H9 (cell line): ENCODE results near the gene CHRDL1. TPM values are rescaled to one million over a fixed set of nuclear protein-coding genes. Genes with fewer than 3 reads are reported as not detected.

ENCODE experiments used
- DNase-seq: peaks from one replicate; pipeline ENCODE4 v3.0.0-alpha.2; 2017
- H2AFZ ChIP-seq: one replicate; pipeline ENCODE4 v1.6.1; 2013; ENCODE audit warnings: mild to moderate bottlenecking, low read length, control low read depth, moderate library complexity
- H2AK5ac ChIP-seq: 2 replicates; pipeline ENCODE4 v1.6.1; 2013; ENCODE audit warnings: low read length, control low read depth, mixed read lengths; ENCODE audit not compliant: insufficient read length
- H2BK120ac ChIP-seq: one replicate; pipeline ENCODE4 v1.6.1; 2013; ENCODE audit warnings: low read depth, mild to moderate bottlenecking, low read length, control low read depth, inconsistent platforms; ENCODE audit not compliant: poor library complexity, severe bottlenecking
- H2BK12ac ChIP-seq: 2 replicates; pipeline ENCODE4 v1.6.1; 2013; ENCODE audit warnings: low read length, control low read depth, mixed read lengths, low read depth; ENCODE audit not compliant: insufficient read length
- H2BK15ac ChIP-seq: 2 replicates; pipeline ENCODE4 v1.6.1; 2013; ENCODE audit warnings: low read depth, low read length, control low read depth
- H2BK20ac ChIP-seq: one replicate; pipeline ENCODE4 v1.6.1; 2013; ENCODE audit warnings: low read depth, mild to moderate bottlenecking, low read length, control low read depth, inconsistent platforms; ENCODE audit not compliant: poor library complexity, severe bottlenecking
- H2BK5ac ChIP-seq: 2 replicates; pipeline ENCODE4 v1.6.1; 2013; ENCODE audit warnings: low read length, control low read depth, mixed read lengths; ENCODE audit not compliant: insufficient read length
- H3K14ac ChIP-seq: 2 replicates; pipeline ENCODE4 v1.6.1; 2013; ENCODE audit warnings: low read length, control low read depth; ENCODE audit not compliant: insufficient read depth
- H3K18ac ChIP-seq: 2 replicates; pipeline ENCODE4 v1.6.1; 2013; ENCODE audit warnings: low read depth, mild to moderate bottlenecking, mixed read lengths, low read length, control low read depth; ENCODE audit not compliant: insufficient read length
- H3K23ac ChIP-seq: 2 replicates; pipeline ENCODE4 v1.6.1; 2013; ENCODE audit warnings: low read length, control low read depth, mixed read lengths, low read depth; ENCODE audit not compliant: insufficient read length
- H3K23me2 ChIP-seq: 2 replicates; pipeline ENCODE4 v1.6.1; 2013; ENCODE audit warnings: low read depth, mild to moderate bottlenecking, mixed read lengths, low read length, control low read depth; ENCODE audit not compliant: insufficient read length, poor library complexity, severe bottlenecking
- H3K27ac ChIP-seq: 2 replicates; pipeline ENCODE4 v1.5.1; 2013; ENCODE audit warnings: low read length, control low read depth, mixed read lengths, low read depth; ENCODE audit not compliant: insufficient read length
- H3K27me3 ChIP-seq: 2 replicates; pipeline ENCODE4 v1.6.1; 2013; ENCODE audit warnings: low read length, control low read depth, inconsistent platforms; ENCODE audit not compliant: insufficient read depth
- H3K4ac ChIP-seq: 2 replicates; pipeline ENCODE4 v1.6.1; 2013; ENCODE audit warnings: low read depth, mild to moderate bottlenecking, control low read depth, inconsistent platforms, low read length, moderate library complexity
- H3K4me1 ChIP-seq: 2 replicates; pipeline ENCODE4 v1.6.1; 2013; ENCODE audit warnings: low read length, control low read depth, inconsistent platforms; ENCODE audit not compliant: insufficient read depth
- H3K4me2 ChIP-seq: 2 replicates; pipeline ENCODE4 v1.6.1; 2013; ENCODE audit warnings: low read length, control low read depth, mixed read lengths; ENCODE audit not compliant: insufficient read length, insufficient read depth
- H3K56ac ChIP-seq: 2 replicates; pipeline ENCODE4 v1.6.1; 2013; ENCODE audit warnings: low read depth, mild to moderate bottlenecking, mixed read lengths, low read length, control low read depth; ENCODE audit not compliant: insufficient read length
- H3K79me1 ChIP-seq: 2 replicates; pipeline ENCODE4 v1.6.1; 2013; ENCODE audit warnings: low read depth, mild to moderate bottlenecking, moderate library complexity, low read length, control low read depth, inconsistent platforms; ENCODE audit not compliant: insufficient read depth, poor library complexity, severe bottlenecking
- H3K79me2 ChIP-seq: 2 replicates; pipeline ENCODE4 v1.6.1; 2013; ENCODE audit warnings: low read length, control low read depth, inconsistent platforms; ENCODE audit not compliant: insufficient read depth
- H3K9ac ChIP-seq: 2 replicates; pipeline ENCODE4 v1.6.1; 2013; ENCODE audit warnings: low read length, control low read depth, mixed read lengths; ENCODE audit not compliant: insufficient read length; ENCODE audit errors: extremely low read depth
- H3K9me3 ChIP-seq: one replicate; pipeline ENCODE4 v1.6.1; 2013; ENCODE audit warnings: low read depth, low read length, inconsistent platforms; ENCODE audit not compliant: control insufficient read depth
- H3T11ph ChIP-seq: one replicate; pipeline ENCODE4 v1.6.1; 2013; ENCODE audit warnings: mild to moderate bottlenecking, low read length, control low read depth, inconsistent platforms
- H4K20me1 ChIP-seq: one replicate; pipeline ENCODE4 v1.6.1; 2013; ENCODE audit not compliant: control insufficient read depth, insufficient read length, insufficient read depth
- H4K5ac ChIP-seq: 2 replicates; pipeline ENCODE4 v1.6.1; 2013; ENCODE audit warnings: low read depth, mild to moderate bottlenecking, mixed read lengths, low read length, control low read depth; ENCODE audit not compliant: insufficient read length
- H4K8ac ChIP-seq: replicated peaks from 2 replicates; pipeline ENCODE4 v1.6.1; 2013; ENCODE audit warnings: low read length, control low read depth, mixed read lengths, low read depth; ENCODE audit not compliant: insufficient read length
- H4K91ac ChIP-seq: 2 replicates; pipeline ENCODE4 v1.6.1; 2013; ENCODE audit warnings: low read depth, mild to moderate bottlenecking, moderate library complexity, mixed read lengths, low read length, control low read depth; ENCODE audit not compliant: insufficient read length
- H3K27ac Mint-ChIP-seq, 3 experiments: 2 replicates in 2 of 3; 3 replicates in 1 of 3; pipeline ENCODE4 v1.8.0; 2020 to 2021; ENCODE audit warnings: mixed read lengths in 3 of 3, mild to moderate bottlenecking in 1 of 3, moderate library complexity in 1 of 3
- H3K27me3 Mint-ChIP-seq: 2 replicates; pipeline ENCODE4 v1.8.0; 2021; ENCODE audit warnings: low read depth, mild to moderate bottlenecking, moderate library complexity, mixed read lengths
- H3K36me3 Mint-ChIP-seq, 3 experiments: 2 replicates in 2 of 3; 3 replicates in 1 of 3; pipeline ENCODE4 v1.8.0; 2020 to 2021; ENCODE audit warnings: low read depth in 3 of 3, mixed read lengths in 3 of 3; ENCODE audit not compliant: insufficient read depth in 1 of 3
- H3K4me1 Mint-ChIP-seq, 2 experiments: 2 replicates each; pipeline ENCODE4 v1.8.0; 2020; ENCODE audit warnings: mixed read lengths in 2 of 2
- H3K4me3 Mint-ChIP-seq, 2 experiments: 2 replicates in 1 of 2; 3 replicates in 1 of 2; pipeline ENCODE4 v1.8.0; 2020 to 2021; ENCODE audit warnings: mild to moderate bottlenecking in 2 of 2, mixed read lengths in 2 of 2, moderate library complexity in 1 of 2
- H3K9me3 Mint-ChIP-seq, 2 experiments: 2 replicates in 1 of 2; 3 replicates in 1 of 2; pipeline ENCODE4 v1.8.0; 2020; ENCODE audit warnings: mild to moderate bottlenecking in 2 of 2, mixed read lengths in 2 of 2, moderate library complexity in 1 of 2
- WGBS: extraction: QIAGEN DNeasy Blood & Tissue Kit; methylation state at CpG from one replicate; pipeline ENCODE4 v1.1.7; 2013; ENCODE audit warnings: missing lambda C conversion rate, low lambda C conversion rate, mixed read lengths; ENCODE audit not compliant: insufficient read length; ENCODE audit errors: extremely low coverage; 5-methylcytosine and 5-hydroxymethylcytosine counted together
- total RNA-seq: library from RNA; stranded (reverse); gene quantifications from 2 replicates; pipeline ENCODE4 v1.2.1, GENCODE V29; 2021
- TF ChIP-seq, protein P1 (sequence below): fragments of 200-600 bp; sonication (generic); conservative IDR thresholded peaks from 3 replicates; pipeline ENCODE4 v1.8.0; 2021; ENCODE audit warnings: antibody characterized with exemption, mild to moderate bottlenecking

The CHRDL1 gene
- total RNA-seq, 1 experiment from 2014 or later = 11.8 TPM

DNA sequence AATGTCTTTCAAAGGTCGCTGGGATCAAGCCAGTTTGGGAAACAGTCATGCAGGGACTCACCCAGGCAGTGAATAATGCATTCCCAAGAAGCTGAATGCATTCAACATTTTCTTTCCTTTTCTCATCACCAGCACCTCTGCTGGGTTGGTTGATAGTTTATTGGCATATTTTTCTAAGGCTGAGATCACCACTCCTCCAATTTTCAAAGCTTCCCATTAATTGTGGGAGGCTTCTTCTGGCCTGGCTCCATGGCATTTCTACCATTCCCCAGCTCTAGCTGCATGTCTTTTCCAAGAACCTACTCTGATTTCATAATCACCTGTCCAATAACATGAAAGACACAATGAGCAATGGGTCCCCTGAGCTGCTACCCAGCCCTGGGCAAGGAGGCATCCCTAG is 35.8 kb downstream of the CHRDL1 start:
- TF ChIP-seq, protein P1, sequence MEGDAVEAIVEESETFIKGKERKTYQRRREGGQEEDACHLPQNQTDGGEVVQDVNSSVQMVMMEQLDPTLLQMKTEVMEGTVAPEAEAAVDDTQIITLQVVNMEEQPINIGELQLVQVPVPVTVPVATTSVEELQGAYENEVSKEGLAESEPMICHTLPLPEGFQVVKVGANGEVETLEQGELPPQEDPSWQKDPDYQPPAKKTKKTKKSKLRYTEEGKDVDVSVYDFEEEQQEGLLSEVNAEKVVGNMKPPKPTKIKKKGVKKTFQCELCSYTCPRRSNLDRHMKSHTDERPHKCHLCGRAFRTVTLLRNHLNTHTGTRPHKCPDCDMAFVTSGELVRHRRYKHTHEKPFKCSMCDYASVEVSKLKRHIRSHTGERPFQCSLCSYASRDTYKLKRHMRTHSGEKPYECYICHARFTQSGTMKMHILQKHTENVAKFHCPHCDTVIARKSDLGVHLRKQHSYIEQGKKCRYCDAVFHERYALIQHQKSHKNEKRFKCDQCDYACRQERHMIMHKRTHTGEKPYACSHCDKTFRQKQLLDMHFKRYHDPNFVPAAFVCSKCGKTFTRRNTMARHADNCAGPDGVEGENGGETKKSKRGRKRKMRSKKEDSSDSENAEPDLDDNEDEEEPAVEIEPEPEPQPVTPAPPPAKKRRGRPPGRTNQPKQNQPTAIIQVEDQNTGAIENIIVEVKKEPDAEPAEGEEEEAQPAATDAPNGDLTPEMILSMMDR = no peak
- Histone ChIP-seq H3K4me2 (no peak overlapping the region), H3K27ac (no peak overlapping the region), H3K9ac (no peak overlapping the region), H3K14ac (no peak overlapping the region), H4K5ac (no peak overlapping the region), H4K20me1 (no peaks in the 10 kb centered on the region), H3T11ph (no peak overlapping the region), H2AK5ac (no peak overlapping the region), H3K27me3 (no peaks in the 10 kb centered on the region), H3K4ac (no peak overlapping the region), H3K18ac (no peak overlapping the region), H3K23ac (no peak overlapping the region), H2AFZ (no peak overlapping the region), H2BK20ac (no peak overlapping the region), H3K9me3 (no peaks in the 10 kb centered on the region), H2BK12ac (no peak overlapping the region), H2BK15ac (no peak overlapping the region), H4K91ac (no peak overlapping the region), H3K23me2 (no peaks in the 10 kb centered on the region), H2BK120ac (no peak overlapping the region), H3K56ac (no peak overlapping the region), H2BK5ac (no peak overlapping the region), H3K79me2 (no peaks in the 10 kb centered on the region), H3K4me1 (no peaks in the 10 kb centered on the region), H3K79me1 (no peaks in the 10 kb centered on the region), H4K8ac (no peak overlapping the region)
- H3K9me3 Mint-ChIP-seq = peaks cover 9 to 10% of the 10 kb centered on the region in 2 experiments
- H3K4me1 Mint-ChIP-seq = no peaks in the 10 kb centered on the region
- no peak overlapping the region for H3K4me3 Mint-ChIP-seq
- no peak overlapping the region for H3K27ac Mint-ChIP-seq
- no peak for DNase-seq
- no CpG with 5 or more reads among the region's 1 CpG for WGBS
- H3K27me3 Mint-ChIP-seq = no peaks in the 10 kb centered on the region
- H3K36me3 Mint-ChIP-seq = peaks cover 8 to 16% (median 11%) of the 10 kb centered on the region in 3 experiments
